ENCODE results near the gene RARA.

RARA gene

GRCh38 chr17:40309031-40309948, at the start of gene RARA:
TSS of gene RARA (plus strand) at chr17:40309180. CDS start at chr17:40331219, 22,039 bp downstream.
- Histone ChIP-seq H3K27me3 (ENCODE audit: control insufficient read depth, insufficient read depth, low read length) (no peaks in the 10 kb centered on the region), H3K27ac (ENCODE audit: low read depth, low read length) (no peak within 1 kb of the TSS), H3K36me3 (ENCODE audit: control insufficient read depth, insufficient read depth, low read length) (peaks cover 1% of the 10 kb centered on the region; the same call in 1 of the 2 replicates), H3K4me1 (ENCODE audit: control insufficient read depth, insufficient read depth, low read length) (peaks cover 46% of the 10 kb centered on the region), H3K4me3 (ENCODE audit: low read depth, low read length) (peak within 1 kb of the TSS; percentile 77), H3K9me3 (ENCODE audit: control insufficient read depth, insufficient read depth, low read length) (no peaks in the 10 kb centered on the region), H3K9ac (ENCODE audit: low read depth, low read length) (no peak within 1 kb of the TSS)

- no peak overlapping the region for H3K4me3 ChIP-seq (ENCODE audit: low read depth, low read length)
- H3K27me3 ChIP-seq (ENCODE audit: control insufficient read depth, insufficient read depth, low read length) = no peaks in the 10 kb centered on the region
- H3K9me3 ChIP-seq (ENCODE audit: control insufficient read depth, insufficient read depth, low read length) = no peaks in the 10 kb centered on the region
- H3K27ac ChIP-seq (ENCODE audit: low read depth, low read length) = no peak overlapping the region
- peaks cover 46% of the 10 kb centered on the region for H3K36me3 ChIP-seq (ENCODE audit: control insufficient read depth, insufficient read depth, low read length)
- H3K4me1 ChIP-seq (ENCODE audit: control insufficient read depth, insufficient read depth, low read length) = no peaks in the 10 kb centered on the region
- H3K9ac ChIP-seq (ENCODE audit: low read depth, low read length) = no peak overlapping the region
Measured at GRCh38 chr17:40259505-40259904, 49.5 kb upstream of the RARA start.

GRCh38 chr17:40260528-40260927, 48.5 kb upstream of the RARA start:
- Histone ChIP-seq H3K36me3 (ENCODE audit: control insufficient read depth, insufficient read depth, low read length) (peaks cover 56% of the 10 kb centered on the region), H3K4me3 (ENCODE audit: low read depth, low read length) (no peak overlapping the region), H3K27ac (ENCODE audit: low read depth, low read length) (no peak overlapping the region), H3K27me3 (ENCODE audit: control insufficient read depth, insufficient read depth, low read length) (no peaks in the 10 kb centered on the region), H3K4me1 (ENCODE audit: control insufficient read depth, insufficient read depth, low read length) (no peaks in the 10 kb centered on the region), H3K9me3 (ENCODE audit: control insufficient read depth, insufficient read depth, low read length) (no peaks in the 10 kb centered on the region), H3K9ac (ENCODE audit: low read depth, low read length) (no peak overlapping the region)

GRCh38 chr17:40264458-40265185, 44.4 kb upstream of the RARA start:
- no peaks in the 10 kb centered on the region for H3K27me3 ChIP-seq (ENCODE audit: control insufficient read depth, insufficient read depth, low read length)

GRCh38 chr17:40265337-40265736, 43.6 kb upstream of the RARA start:
- Histone ChIP-seq H3K27me3 (ENCODE audit: control insufficient read depth, insufficient read depth, low read length) (no peaks in the 10 kb centered on the region), H3K27ac (ENCODE audit: low read depth, low read length) (no peak overlapping the region), H3K9ac (ENCODE audit: low read depth, low read length) (no peak overlapping the region), H3K4me3 (ENCODE audit: low read depth, low read length) (no peak overlapping the region), H3K36me3 (ENCODE audit: control insufficient read depth, insufficient read depth, low read length) (peaks cover 62% of the 10 kb centered on the region), H3K4me1 (ENCODE audit: control insufficient read depth, insufficient read depth, low read length) (no peaks in the 10 kb centered on the region), H3K9me3 (ENCODE audit: control insufficient read depth, insufficient read depth, low read length) (no peaks in the 10 kb centered on the region)

More at GRCh38 chr17:40264458-40265185, 44.4 kb upstream of the RARA start:
- H3K27ac ChIP-seq (ENCODE audit: low read depth, low read length) = no peak overlapping the region
- H3K36me3 ChIP-seq (ENCODE audit: control insufficient read depth, insufficient read depth, low read length) = peaks cover 65% of the 10 kb centered on the region
- no peaks in the 10 kb centered on the region for H3K9me3 ChIP-seq (ENCODE audit: control insufficient read depth, insufficient read depth, low read length)
- H3K4me1 ChIP-seq (ENCODE audit: control insufficient read depth, insufficient read depth, low read length) = no peaks in the 10 kb centered on the region
- H3K9ac ChIP-seq (ENCODE audit: low read depth, low read length) = no peak overlapping the region
- no peak overlapping the region for H3K4me3 ChIP-seq (ENCODE audit: low read depth, low read length)

- no peak overlapping the region for H3K9ac ChIP-seq (ENCODE audit: low read depth, low read length)
- no peaks in the 10 kb centered on the region for H3K9me3 ChIP-seq (ENCODE audit: control insufficient read depth, insufficient read depth, low read length)
- H3K4me1 ChIP-seq (ENCODE audit: control insufficient read depth, insufficient read depth, low read length) = no peaks in the 10 kb centered on the region
- no peak overlapping the region for H3K27ac ChIP-seq (ENCODE audit: low read depth, low read length)
- H3K4me3 ChIP-seq (ENCODE audit: low read depth, low read length) = no peak overlapping the region
- no peaks in the 10 kb centered on the region for H3K27me3 ChIP-seq (ENCODE audit: control insufficient read depth, insufficient read depth, low read length)
- H3K36me3 ChIP-seq (ENCODE audit: control insufficient read depth, insufficient read depth, low read length) = peaks cover 66% of the 10 kb centered on the region
Measured at GRCh38 chr17:40266882-40267281, 42.1 kb upstream of the RARA start.

GRCh38 chr17:40268141-40268712, 40.8 kb upstream of the RARA start:
- Histone ChIP-seq H3K9ac (ENCODE audit: low read depth, low read length) (no peak overlapping the region), H3K4me1 (ENCODE audit: control insufficient read depth, insufficient read depth, low read length) (no peaks in the 10 kb centered on the region), H3K36me3 (ENCODE audit: control insufficient read depth, insufficient read depth, low read length) (peaks cover 62% of the 10 kb centered on the region), H3K27ac (ENCODE audit: low read depth, low read length) (no peak overlapping the region), H3K27me3 (ENCODE audit: control insufficient read depth, insufficient read depth, low read length) (no peaks in the 10 kb centered on the region), H3K4me3 (ENCODE audit: low read depth, low read length) (no peak overlapping the region), H3K9me3 (ENCODE audit: control insufficient read depth, insufficient read depth, low read length) (no peaks in the 10 kb centered on the region)

- H3K4me3 ChIP-seq (ENCODE audit: low read depth, low read length) = no peak overlapping the region
- H3K27me3 ChIP-seq (ENCODE audit: control insufficient read depth, insufficient read depth, low read length) = no peaks in the 10 kb centered on the region
- peaks cover 69% of the 10 kb centered on the region for H3K36me3 ChIP-seq (ENCODE audit: control insufficient read depth, insufficient read depth, low read length)
- no peak overlapping the region for H3K27ac ChIP-seq (ENCODE audit: low read depth, low read length)
- H3K9ac ChIP-seq (ENCODE audit: low read depth, low read length) = no peak overlapping the region
- H3K4me1 ChIP-seq (ENCODE audit: control insufficient read depth, insufficient read depth, low read length) = peaks cover 15% of the 10 kb centered on the region
- H3K9me3 ChIP-seq (ENCODE audit: control insufficient read depth, insufficient read depth, low read length) = no peaks in the 10 kb centered on the region
Measured at GRCh38 chr17:40278414-40278813, 30.6 kb upstream of the RARA start.

- Histone ChIP-seq H3K9ac (ENCODE audit: low read depth, low read length) (no peak overlapping the region), H3K4me3 (ENCODE audit: low read depth, low read length) (no peak overlapping the region), H3K9me3 (ENCODE audit: control insufficient read depth, insufficient read depth, low read length) (no peaks in the 10 kb centered on the region), H3K27ac (ENCODE audit: low read depth, low read length) (no peak overlapping the region), H3K36me3 (ENCODE audit: control insufficient read depth, insufficient read depth, low read length) (peaks cover 60% of the 10 kb centered on the region), H3K4me1 (ENCODE audit: control insufficient read depth, insufficient read depth, low read length) (peaks cover 15% of the 10 kb centered on the region), H3K27me3 (ENCODE audit: control insufficient read depth, insufficient read depth, low read length) (no peaks in the 10 kb centered on the region)
Measured at GRCh38 chr17:40279402-40279801, 29.6 kb upstream of the RARA start.

- no peaks in the 10 kb centered on the region for H3K27me3 ChIP-seq (ENCODE audit: control insufficient read depth, insufficient read depth, low read length)
- no peak overlapping the region for H3K4me3 ChIP-seq (ENCODE audit: low read depth, low read length)
- H3K4me1 ChIP-seq (ENCODE audit: control insufficient read depth, insufficient read depth, low read length) = peaks cover 15% of the 10 kb centered on the region
- H3K27ac ChIP-seq (ENCODE audit: low read depth, low read length) = peak overlapping the region; percentile 60
- no peaks in the 10 kb centered on the region for H3K9me3 ChIP-seq (ENCODE audit: control insufficient read depth, insufficient read depth, low read length)
- H3K36me3 ChIP-seq (ENCODE audit: control insufficient read depth, insufficient read depth, low read length) = peaks cover 39% of the 10 kb centered on the region
- peak overlapping the region; percentile 17; the same call in 1 of the 2 replicates for H3K9ac ChIP-seq (ENCODE audit: low read depth, low read length)
Measured at GRCh38 chr17:40281663-40282062, 27.3 kb upstream of the RARA start.

Measured in HUES48 (cell line).